ENCODE measurements around the gene SVIL. TPM values are rescaled to one million over a fixed set of nuclear protein-coding genes. Genes with fewer than 3 reads are reported as not detected.

The SVIL gene
- total RNA-seq, 2 experiments from 2014 or later, result 0.47 to 1.5 TPM

DNA sequence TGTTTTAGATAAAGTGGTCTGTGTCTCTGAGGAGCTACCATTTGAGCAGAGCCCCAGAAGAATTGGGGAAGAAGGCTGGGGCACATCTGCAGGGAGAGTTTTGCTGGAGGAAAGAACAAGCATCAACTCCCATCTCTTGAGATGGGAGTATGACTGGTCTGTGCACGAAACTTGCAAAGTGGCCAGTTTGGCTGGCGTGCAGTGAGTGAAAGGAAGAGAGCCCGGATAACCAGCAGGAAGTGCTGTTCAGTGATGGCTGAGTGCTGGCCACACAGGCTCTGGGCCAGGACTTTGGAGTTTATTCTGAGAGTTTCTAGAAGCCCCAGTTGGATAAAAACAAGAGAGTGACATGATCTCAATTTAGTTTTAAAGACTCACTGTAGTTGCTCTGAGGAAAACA is 34.4 kb upstream of the SVIL start:
- no peaks in the 10 kb centered on the region for H3K36me3 ChIP-seq (ENCODE audit: insufficient read depth, low read length)
- H3K4me3 ChIP-seq (ENCODE audit: low read depth, low read length, poor library complexity, severe bottlenecking), result no peak overlapping the region
- no peaks in the 10 kb centered on the region for H4K20me1 ChIP-seq (ENCODE audit: insufficient read depth, low read length)
- no peak for DNase-seq (ENCODE audit: low spot score)
- CTCF ChIA-PET (ENCODE audit: unreplicated experiment), result no interaction called here
- no peaks in the 10 kb centered on the region for H3K9me2 ChIP-seq (ENCODE audit: insufficient read depth, low read length)
- intact Hi-C loops (cut with micrococcal nuclease; ENCODE audit: unreplicated experiment), result no loop called here
- no peaks in the 10 kb centered on the region for H3K79me2 ChIP-seq (ENCODE audit: insufficient read depth, low read depth, low read length)
- POLR2A ChIA-PET, result no interaction called here
- TF ChIP-seq EZH2phosphoT487 (IDR thresholded peaks at IDR 0.05; ENCODE audit: borderline replicate concordance, low read depth, low read length), result no peak
- TF ChIP-seq, protein P1, sequence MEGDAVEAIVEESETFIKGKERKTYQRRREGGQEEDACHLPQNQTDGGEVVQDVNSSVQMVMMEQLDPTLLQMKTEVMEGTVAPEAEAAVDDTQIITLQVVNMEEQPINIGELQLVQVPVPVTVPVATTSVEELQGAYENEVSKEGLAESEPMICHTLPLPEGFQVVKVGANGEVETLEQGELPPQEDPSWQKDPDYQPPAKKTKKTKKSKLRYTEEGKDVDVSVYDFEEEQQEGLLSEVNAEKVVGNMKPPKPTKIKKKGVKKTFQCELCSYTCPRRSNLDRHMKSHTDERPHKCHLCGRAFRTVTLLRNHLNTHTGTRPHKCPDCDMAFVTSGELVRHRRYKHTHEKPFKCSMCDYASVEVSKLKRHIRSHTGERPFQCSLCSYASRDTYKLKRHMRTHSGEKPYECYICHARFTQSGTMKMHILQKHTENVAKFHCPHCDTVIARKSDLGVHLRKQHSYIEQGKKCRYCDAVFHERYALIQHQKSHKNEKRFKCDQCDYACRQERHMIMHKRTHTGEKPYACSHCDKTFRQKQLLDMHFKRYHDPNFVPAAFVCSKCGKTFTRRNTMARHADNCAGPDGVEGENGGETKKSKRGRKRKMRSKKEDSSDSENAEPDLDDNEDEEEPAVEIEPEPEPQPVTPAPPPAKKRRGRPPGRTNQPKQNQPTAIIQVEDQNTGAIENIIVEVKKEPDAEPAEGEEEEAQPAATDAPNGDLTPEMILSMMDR (conservative IDR thresholded peaks at IDR 0.05; ENCODE audit: low read length), result no peak
- no peak overlapping the region for H3K27ac ChIP-seq (ENCODE audit: low read depth, low read length, poor library complexity, severe bottlenecking)
- no peaks in the 10 kb centered on the region for H3K4me1 ChIP-seq (ENCODE audit: insufficient read depth, low read length, poor library complexity, severe bottlenecking)
- BruUV-seq (replicated peaks), result no TSS peak
- no peak overlapping the region for H3K4me2 ChIP-seq (ENCODE audit: low read length)
- H3K9me3 ChIP-seq (ENCODE audit: low read length), result no peaks in the 10 kb centered on the region
- no peak overlapping the region for H2AFZ ChIP-seq (ENCODE audit: low read length)

GRCh38 chr10:29668628-29669027 is 33.9 kb upstream of the SVIL start:
- TF ChIP-seq, protein P1 (conservative IDR thresholded peaks at IDR 0.05; ENCODE audit: low read length), result no peak
- TF ChIP-seq EZH2phosphoT487 (IDR thresholded peaks at IDR 0.05; ENCODE audit: borderline replicate concordance, low read depth, low read length), result no peak
- Histone ChIP-seq H3K27ac (ENCODE audit: low read depth, low read length, poor library complexity, severe bottlenecking) (no peak overlapping the region), H3K36me3 (ENCODE audit: insufficient read depth, low read length) (no peaks in the 10 kb centered on the region), H3K4me3 (ENCODE audit: low read depth, low read length, poor library complexity, severe bottlenecking) (no peak overlapping the region), H3K79me2 (ENCODE audit: insufficient read depth, low read depth, low read length) (no peaks in the 10 kb centered on the region), H3K9me2 (ENCODE audit: insufficient read depth, low read length) (no peaks in the 10 kb centered on the region), H2AFZ (ENCODE audit: low read length) (no peak overlapping the region), H4K20me1 (ENCODE audit: insufficient read depth, low read length) (no peaks in the 10 kb centered on the region), H3K9me3 (ENCODE audit: low read length) (no peaks in the 10 kb centered on the region), H3K4me2 (ENCODE audit: low read length) (no peak overlapping the region), H3K4me1 (ENCODE audit: insufficient read depth, low read length, poor library complexity, severe bottlenecking) (no peaks in the 10 kb centered on the region)
- BruUV-seq (replicated peaks), result no TSS peak
- intact Hi-C loops (cut with micrococcal nuclease; ENCODE audit: unreplicated experiment), result no loop called here
- CTCF ChIA-PET (ENCODE audit: unreplicated experiment), result no interaction called here
- POLR2A ChIA-PET, result interaction anchor here (0.9 kb wide), 1 partner anchor 13 kb away, joined by 4 read pairs; no protein-coding TSS in a partner anchor
- DNase-seq (ENCODE audit: low spot score), result no peak

DNA sequence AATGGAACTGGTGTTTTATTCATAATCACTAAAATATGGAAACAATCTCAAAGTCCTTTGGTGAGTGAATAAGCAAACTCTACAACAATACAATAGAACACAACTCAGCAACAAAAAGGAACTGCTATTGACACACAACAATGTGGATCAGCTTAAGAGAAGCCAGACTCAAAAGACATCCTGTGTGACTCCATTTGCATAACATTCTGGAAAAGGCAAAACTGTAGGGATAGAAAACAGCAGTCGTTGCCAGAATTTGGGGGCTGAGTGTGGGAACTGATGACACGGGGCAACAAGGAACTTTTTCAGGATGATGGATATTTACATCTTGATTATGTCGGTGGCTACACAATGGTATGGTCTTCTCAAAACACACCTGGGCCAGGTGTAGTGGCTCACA is 32.4 kb upstream of the SVIL start:
- Histone ChIP-seq H3K4me3 (ENCODE audit: low read depth, low read length, poor library complexity, severe bottlenecking) (no peak overlapping the region), H3K4me2 (ENCODE audit: low read length) (no peak overlapping the region), H3K4me1 (ENCODE audit: insufficient read depth, low read length, poor library complexity, severe bottlenecking) (no peaks in the 10 kb centered on the region), H4K20me1 (ENCODE audit: insufficient read depth, low read length) (no peaks in the 10 kb centered on the region), H3K9me3 (ENCODE audit: low read length) (no peaks in the 10 kb centered on the region), H2AFZ (ENCODE audit: low read length) (no peak overlapping the region), H3K79me2 (ENCODE audit: insufficient read depth, low read depth, low read length) (no peaks in the 10 kb centered on the region), H3K27ac (ENCODE audit: low read depth, low read length, poor library complexity, severe bottlenecking) (no peak overlapping the region), H3K36me3 (ENCODE audit: insufficient read depth, low read length) (no peaks in the 10 kb centered on the region), H3K9me2 (ENCODE audit: insufficient read depth, low read length) (no peaks in the 10 kb centered on the region)
- CTCF ChIA-PET (ENCODE audit: unreplicated experiment), result no interaction called here
- TF ChIP-seq EZH2phosphoT487 (IDR thresholded peaks at IDR 0.05; ENCODE audit: borderline replicate concordance, low read depth, low read length), result no peak
- TF ChIP-seq, protein P1 (conservative IDR thresholded peaks at IDR 0.05; ENCODE audit: low read length), result no peak
- intact Hi-C loops (cut with micrococcal nuclease; ENCODE audit: unreplicated experiment), result no loop called here
- no peak for DNase-seq (ENCODE audit: low spot score)
- POLR2A ChIA-PET, result no interaction called here
- no TSS peak for BruUV-seq (replicated peaks)
